Osteocyte (in vitro differentiated cells): ENCODE results near the gene TBRG4. TPM values are rescaled to one million over a fixed set of nuclear protein-coding genes. Genes with fewer than 3 reads are reported as not detected.

Experiments used
- DNase-seq: peaks from one replicate; pipeline ENCODE4 v3.0.0; 2021; ENCODE audit warnings: mixed read lengths; ENCODE audit not compliant: unreplicated experiment; ENCODE audit errors: extremely low spot score
- H3K27ac Mint-ChIP-seq: one replicate; pipeline ENCODE4 v1.8.0; 2021; ENCODE audit warnings: mild to moderate bottlenecking, mixed read lengths; ENCODE audit not compliant: unreplicated experiment
- H3K27me3 Mint-ChIP-seq: one replicate; pipeline ENCODE4 v1.8.0; 2021; ENCODE audit warnings: mixed read lengths; ENCODE audit not compliant: unreplicated experiment
- H3K36me3 Mint-ChIP-seq: one replicate; pipeline ENCODE4 v1.8.0; 2021; ENCODE audit warnings: mixed read lengths; ENCODE audit not compliant: unreplicated experiment
- H3K4me1 Mint-ChIP-seq: one replicate; pipeline ENCODE4 v1.8.0; 2021; ENCODE audit warnings: mixed read lengths; ENCODE audit not compliant: unreplicated experiment
- H3K4me3 Mint-ChIP-seq: one replicate; pipeline ENCODE4 v1.8.0; 2021; ENCODE audit warnings: mild to moderate bottlenecking, moderate library complexity, mixed read lengths; ENCODE audit not compliant: unreplicated experiment
- H3K9me3 Mint-ChIP-seq: one replicate; pipeline ENCODE4 v1.8.0; 2021; ENCODE audit warnings: mixed read lengths; ENCODE audit not compliant: unreplicated experiment
- total RNA-seq: library from RNA; stranded (reverse); gene quantifications from 2 replicates; pipeline ENCODE4 v1.2.1, GENCODE V29; 2021
- TF ChIP-seq, protein P1 (sequence below): fragments of 200-600 bp; sonication (generic); IDR thresholded peaks from 2 replicates; pipeline ENCODE4 v1.5.0; 2021; ENCODE audit warnings: antibody characterized with exemption, mild to moderate bottlenecking, moderate library complexity

The TBRG4 gene
- total RNA-seq, 1 donor from 2014 or later, result 54.9 TPM

DNA sequence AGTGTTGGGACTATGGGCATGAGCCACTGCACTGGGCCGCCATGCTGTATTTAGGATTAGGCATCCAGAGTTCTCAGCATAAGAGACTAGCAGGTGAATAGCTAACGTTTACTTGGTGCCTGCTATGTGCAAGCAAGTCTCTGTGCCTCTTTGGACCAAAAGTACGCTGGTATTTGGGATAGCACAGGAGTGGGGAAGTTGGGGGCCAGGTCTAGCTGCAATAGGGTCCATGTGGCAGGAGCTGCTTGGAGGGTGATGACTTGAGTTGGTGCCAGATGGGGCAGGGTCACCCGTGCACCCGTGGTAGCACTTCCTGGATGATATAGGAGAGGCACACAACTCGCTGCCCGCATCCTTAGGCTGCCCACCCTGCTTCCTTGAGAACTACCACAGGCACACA, 45.1 kb downstream of the TBRG4 start:
- no peak overlapping the region for H3K27ac Mint-ChIP-seq
- no peaks in the 10 kb centered on the region for H3K27me3 Mint-ChIP-seq
- H3K4me1 Mint-ChIP-seq, result no peaks in the 10 kb centered on the region
- TF ChIP-seq, protein P1, sequence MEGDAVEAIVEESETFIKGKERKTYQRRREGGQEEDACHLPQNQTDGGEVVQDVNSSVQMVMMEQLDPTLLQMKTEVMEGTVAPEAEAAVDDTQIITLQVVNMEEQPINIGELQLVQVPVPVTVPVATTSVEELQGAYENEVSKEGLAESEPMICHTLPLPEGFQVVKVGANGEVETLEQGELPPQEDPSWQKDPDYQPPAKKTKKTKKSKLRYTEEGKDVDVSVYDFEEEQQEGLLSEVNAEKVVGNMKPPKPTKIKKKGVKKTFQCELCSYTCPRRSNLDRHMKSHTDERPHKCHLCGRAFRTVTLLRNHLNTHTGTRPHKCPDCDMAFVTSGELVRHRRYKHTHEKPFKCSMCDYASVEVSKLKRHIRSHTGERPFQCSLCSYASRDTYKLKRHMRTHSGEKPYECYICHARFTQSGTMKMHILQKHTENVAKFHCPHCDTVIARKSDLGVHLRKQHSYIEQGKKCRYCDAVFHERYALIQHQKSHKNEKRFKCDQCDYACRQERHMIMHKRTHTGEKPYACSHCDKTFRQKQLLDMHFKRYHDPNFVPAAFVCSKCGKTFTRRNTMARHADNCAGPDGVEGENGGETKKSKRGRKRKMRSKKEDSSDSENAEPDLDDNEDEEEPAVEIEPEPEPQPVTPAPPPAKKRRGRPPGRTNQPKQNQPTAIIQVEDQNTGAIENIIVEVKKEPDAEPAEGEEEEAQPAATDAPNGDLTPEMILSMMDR, result no peak
- peaks cover 23% of the 10 kb centered on the region for H3K36me3 Mint-ChIP-seq
- no peaks in the 10 kb centered on the region for H3K9me3 Mint-ChIP-seq
- no peak overlapping the region for H3K4me3 Mint-ChIP-seq
- DNase-seq, result no peak

DNA sequence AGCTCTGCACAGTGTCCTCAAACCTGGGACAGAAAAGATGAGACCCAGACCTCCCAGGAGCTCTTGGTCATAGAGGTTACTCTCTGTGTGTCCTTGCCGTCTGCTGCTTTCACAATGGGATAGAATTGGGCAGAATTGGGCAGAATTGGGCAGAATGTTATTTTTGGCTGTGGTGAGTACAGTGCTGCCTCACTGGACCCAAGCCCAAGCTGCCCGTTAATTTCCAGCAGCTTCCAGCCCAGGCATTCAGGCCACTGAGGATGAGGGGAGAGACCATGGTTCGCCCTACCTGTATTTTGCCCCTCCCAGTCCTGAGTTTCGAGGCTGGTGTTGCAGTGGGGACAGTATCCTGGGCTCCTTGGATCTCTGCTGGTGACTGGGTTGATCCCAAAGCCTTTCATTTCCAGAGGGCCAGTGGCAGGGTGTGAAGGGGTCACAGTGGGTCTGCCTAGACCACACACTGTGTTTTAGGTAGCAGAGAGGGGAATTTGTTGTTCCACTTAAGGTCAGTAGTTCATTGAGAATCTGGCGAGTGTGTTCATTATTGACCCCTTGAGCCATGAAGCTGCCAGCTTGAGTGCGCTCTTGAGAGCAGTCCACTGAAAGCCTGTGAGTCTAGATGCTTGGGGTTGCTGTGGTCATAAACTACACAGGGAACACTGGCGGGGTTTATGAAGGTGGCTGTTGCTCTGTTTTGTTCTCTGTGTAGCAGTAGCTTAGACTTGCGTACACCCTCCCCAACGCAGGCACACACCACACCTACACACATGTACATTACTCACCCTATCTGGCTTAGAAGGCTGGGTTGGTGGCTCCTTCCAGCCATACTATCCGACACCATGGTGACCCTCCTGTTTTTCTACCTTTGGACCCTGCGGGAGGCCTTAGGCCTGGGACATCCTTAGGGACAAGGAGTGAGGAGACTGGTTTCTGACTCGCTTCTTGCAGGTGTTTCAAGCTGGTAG, 46.2 kb downstream of the TBRG4 start:
- H3K4me1 Mint-ChIP-seq, result no peaks in the 10 kb centered on the region
- H3K9me3 Mint-ChIP-seq, result no peaks in the 10 kb centered on the region
- H3K36me3 Mint-ChIP-seq, result peaks cover 23% of the 10 kb centered on the region
- H3K27ac Mint-ChIP-seq, result no peak overlapping the region
- H3K27me3 Mint-ChIP-seq, result no peaks in the 10 kb centered on the region
- H3K4me3 Mint-ChIP-seq, result no peak overlapping the region
- TF ChIP-seq, protein P1, result no peak
- DNase-seq, result no peak

DNA sequence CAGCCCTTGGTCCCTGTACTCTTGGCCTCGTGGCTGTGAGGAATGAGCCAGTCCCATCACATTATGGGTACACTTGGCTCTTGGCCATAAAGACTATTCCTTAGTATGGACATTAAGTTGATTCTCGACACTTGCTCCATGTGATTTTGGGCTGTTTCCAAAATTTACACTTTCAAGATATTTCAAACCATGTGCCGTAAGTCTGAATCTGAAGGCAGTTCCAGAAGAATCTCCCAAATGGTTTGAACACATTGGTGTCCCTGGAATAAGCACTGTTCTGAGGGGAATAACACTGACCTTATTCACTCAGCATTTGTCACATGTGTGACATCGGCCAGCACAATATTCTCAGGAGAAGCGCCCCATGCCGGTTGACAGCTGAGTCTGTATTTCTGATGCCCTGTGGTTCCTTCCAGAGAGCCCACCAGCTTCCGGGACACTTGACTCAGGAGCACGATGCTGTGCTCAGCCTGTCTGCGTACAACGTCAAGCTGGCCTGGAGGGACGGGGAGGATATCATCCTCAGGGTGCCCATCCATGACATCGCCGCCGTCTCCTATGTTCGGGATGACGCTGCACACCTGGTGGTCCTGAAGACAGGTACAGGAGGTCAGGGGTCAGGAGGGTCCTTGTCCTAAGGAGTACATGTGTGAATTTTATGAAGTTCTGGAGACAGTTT, 47.3 kb downstream of the TBRG4 start:
- Mint-ChIP-seq H3K4me3 (no peak overlapping the region), H3K27me3 (no peaks in the 10 kb centered on the region), H3K36me3 (peaks cover 19% of the 10 kb centered on the region), H3K9me3 (no peaks in the 10 kb centered on the region), H3K4me1 (no peaks in the 10 kb centered on the region), H3K27ac (no peak overlapping the region)
- TF ChIP-seq, protein P1, result no peak
- DNase-seq, result no peak

DNA sequence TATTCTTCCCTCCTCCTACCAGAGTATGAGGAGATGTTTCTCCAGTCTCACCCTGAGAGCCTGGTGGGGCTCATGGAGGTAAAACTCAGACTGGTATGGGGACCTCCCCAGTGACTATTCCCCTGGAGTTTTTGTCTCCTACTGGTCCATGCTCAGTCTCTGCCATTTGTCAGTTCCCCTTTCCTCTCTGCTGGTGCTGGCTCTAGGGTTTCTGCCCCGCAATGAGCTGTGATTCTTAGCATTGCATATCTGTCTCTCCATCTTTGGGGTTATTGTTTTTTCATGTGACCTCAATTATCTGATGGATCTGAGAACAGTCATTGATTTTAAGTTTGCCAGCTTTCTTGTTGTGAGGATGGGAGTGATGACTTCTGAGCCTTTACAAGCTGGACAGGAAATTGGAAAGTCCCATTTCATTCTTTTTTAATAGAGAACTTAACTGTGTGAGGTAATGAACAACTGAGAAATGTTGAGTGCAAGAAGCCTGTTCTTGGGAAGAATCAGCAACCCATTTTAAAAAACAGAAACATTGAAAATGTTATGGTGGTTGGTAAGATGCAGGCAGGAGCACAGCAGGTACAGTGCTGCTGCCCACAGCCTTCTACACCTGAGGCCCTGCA, 49.6 kb downstream of the TBRG4 start:
- no peaks in the 10 kb centered on the region for H3K9me3 Mint-ChIP-seq
- peaks cover 5% of the 10 kb centered on the region for H3K4me1 Mint-ChIP-seq
- no peaks in the 10 kb centered on the region for H3K27me3 Mint-ChIP-seq
- no peak overlapping the region for H3K4me3 Mint-ChIP-seq
- TF ChIP-seq, protein P1, result no peak
- no peak overlapping the region for H3K27ac Mint-ChIP-seq
- H3K36me3 Mint-ChIP-seq, result peaks cover 14% of the 10 kb centered on the region
- DNase-seq, result no peak
